ENCODE data around the gene DYDC1. TPM values are rescaled to one million over a fixed set of nuclear protein-coding genes. Genes with fewer than 3 reads are reported as not detected.

Gene DYDC1
- total and polyA plus RNA-seq, 2 of the 13 experiments (the other 11 are each of a cell fraction or from before 2014, with no cell fraction given) = not detected

DNA sequence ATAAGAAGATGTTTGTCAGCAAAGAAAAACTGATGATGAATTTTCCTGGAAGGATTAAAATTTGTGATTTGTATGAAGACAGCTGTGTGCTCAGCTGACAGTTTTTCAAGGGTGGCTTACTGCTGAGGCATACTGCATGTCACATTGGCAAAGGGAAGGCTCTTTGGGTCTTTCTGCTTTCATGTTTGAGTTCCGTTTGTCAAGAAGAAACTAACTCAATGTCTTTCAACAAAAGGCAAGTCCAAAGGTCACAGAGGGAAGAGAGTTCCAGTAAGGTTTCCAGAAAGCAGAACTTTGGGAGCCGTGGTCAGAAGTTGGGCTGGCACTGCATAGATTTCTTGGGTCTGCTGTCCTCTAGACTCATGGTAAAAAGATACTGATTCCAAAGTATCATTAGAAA is 16.9 kb upstream of the DYDC1 start:
- no peaks in the 10 kb centered on the region for H3K36me3 ChIP-seq (replicated peaks in 1 of 2; ENCODE audit: control insufficient read depth in 1 of 2, insufficient read depth in 2 of 2, low read length in 2 of 2)
- H3K9ac ChIP-seq (ENCODE audit: insufficient read depth, low read depth, low read length) = no peak overlapping the region
- no peaks in the 10 kb centered on the region for H4K20me1 ChIP-seq (ENCODE audit: insufficient read depth, low read length)
- no peaks in the 10 kb centered on the region for H3K9me3 ChIP-seq (ENCODE audit: low read length)
- no peaks in the 10 kb centered on the region for H3K27me3 ChIP-seq (ENCODE audit: control insufficient read depth in 1 of 2, insufficient read depth in 2 of 2, low read length in 2 of 2)
- H3K27ac ChIP-seq (ENCODE audit: extremely low read length, insufficient read depth, low read length) = no peak overlapping the region
- BruUV-seq (replicated peaks) = no TSS peak
- ChIA-PET POLR2A (no interaction called here), CTCF (ENCODE audit: low intra/inter-chr PET ratio, low total read pairs) (no interaction called here)
- DNase-seq (ENCODE audit: low spot score) (no peak), ATAC-seq (no peak), FAIRE-seq (no peak)
- in situ Hi-C loops (cut with HindIII; ENCODE audit: extremely low pct_ligation_motif_present, low pct_unique_long_range_greater_than_20kb) = no loop called here
- H2AFZ ChIP-seq (ENCODE audit: low read length) = no peak overlapping the region
- no peak for TF ChIP-seq TOPORS (CRISPR knock-in tag; IDR thresholded peaks at IDR 0.05)
- WGBS (ENCODE audit: low lambda C conversion rate) = 3% methylated on average over 2 of the region's 2 CpGs
- H3K79me2 ChIP-seq (ENCODE audit: insufficient read depth, low read length) = no peaks in the 10 kb centered on the region
- H3K4me3 ChIP-seq (replicated peaks in 1 of 3; ENCODE audit: insufficient read depth in 1 of 3, low read depth in 2 of 3, low read length in 3 of 3) = no peak overlapping the region
- peaks cover 24% of the 10 kb centered on the region for H3K4me1 ChIP-seq (ENCODE audit: insufficient read depth, low read length)
- intact Hi-C loops (cut with micrococcal nuclease; ENCODE audit: unreplicated experiment) = no loop called here
- H3K4me2 ChIP-seq (ENCODE audit: low read depth, low read length) = peak overlapping the region; percentile 14; the same call in 1 of the 2 replicates

GRCh38 chr10:80372675-80373074 is 16.1 kb upstream of the DYDC1 start:
- WGBS (ENCODE audit: low lambda C conversion rate) = 42% methylated on average over 5 of the region's 5 CpGs
- Histone ChIP-seq H3K27me3 (ENCODE audit: control insufficient read depth in 1 of 2, insufficient read depth in 2 of 2, low read length in 2 of 2) (no peaks in the 10 kb centered on the region), H3K4me2 (ENCODE audit: low read depth, low read length) (no peak overlapping the region), H2AFZ (ENCODE audit: low read length) (no peak overlapping the region), H3K79me2 (ENCODE audit: insufficient read depth, low read length) (no peaks in the 10 kb centered on the region), H3K36me3 (replicated peaks in 1 of 2; ENCODE audit: control insufficient read depth in 1 of 2, insufficient read depth in 2 of 2, low read length in 2 of 2) (no peaks in the 10 kb centered on the region), H3K27ac (ENCODE audit: extremely low read length, insufficient read depth, low read length) (no peak overlapping the region), H4K20me1 (ENCODE audit: insufficient read depth, low read length) (no peaks in the 10 kb centered on the region), H3K9me3 (ENCODE audit: low read length) (no peaks in the 10 kb centered on the region), H3K4me3 (replicated peaks in 1 of 3; ENCODE audit: insufficient read depth in 1 of 3, low read depth in 2 of 3, low read length in 3 of 3) (no peak overlapping the region), H3K9ac (ENCODE audit: insufficient read depth, low read depth, low read length) (no peak overlapping the region), H3K4me1 (ENCODE audit: insufficient read depth, low read length) (peaks cover 17% of the 10 kb centered on the region)
- intact Hi-C loops (cut with micrococcal nuclease; ENCODE audit: unreplicated experiment) (no loop called here), in situ Hi-C loops (cut with HindIII; ENCODE audit: extremely low pct_ligation_motif_present, low pct_unique_long_range_greater_than_20kb) (no loop called here)
- ChIA-PET POLR2A (no interaction called here), CTCF (ENCODE audit: low intra/inter-chr PET ratio, low total read pairs) (no interaction called here)
- FAIRE-seq (no peak), DNase-seq (ENCODE audit: low spot score) (no peak), ATAC-seq (no peak)
- BruUV-seq (replicated peaks) = no TSS peak
- TF ChIP-seq, protein P1, sequence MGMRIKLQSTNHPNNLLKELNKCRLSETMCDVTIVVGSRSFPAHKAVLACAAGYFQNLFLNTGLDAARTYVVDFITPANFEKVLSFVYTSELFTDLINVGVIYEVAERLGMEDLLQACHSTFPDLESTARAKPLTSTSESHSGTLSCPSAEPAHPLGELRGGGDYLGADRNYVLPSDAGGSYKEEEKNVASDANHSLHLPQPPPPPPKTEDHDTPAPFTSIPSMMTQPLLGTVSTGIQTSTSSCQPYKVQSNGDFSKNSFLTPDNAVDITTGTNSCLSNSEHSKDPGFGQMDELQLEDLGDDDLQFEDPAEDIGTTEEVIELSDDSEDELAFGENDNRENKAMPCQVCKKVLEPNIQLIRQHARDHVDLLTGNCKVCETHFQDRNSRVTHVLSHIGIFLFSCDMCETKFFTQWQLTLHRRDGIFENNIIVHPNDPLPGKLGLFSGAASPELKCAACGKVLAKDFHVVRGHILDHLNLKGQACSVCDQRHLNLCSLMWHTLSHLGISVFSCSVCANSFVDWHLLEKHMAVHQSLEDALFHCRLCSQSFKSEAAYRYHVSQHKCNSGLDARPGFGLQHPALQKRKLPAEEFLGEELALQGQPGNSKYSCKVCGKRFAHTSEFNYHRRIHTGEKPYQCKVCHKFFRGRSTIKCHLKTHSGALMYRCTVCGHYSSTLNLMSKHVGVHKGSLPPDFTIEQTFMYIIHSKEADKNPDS (CRISPR knock-in tag; IDR thresholded peaks at IDR 0.05) = no peak
- no peak for TF ChIP-seq HNRNPL (IDR thresholded peaks at IDR 0.05; ENCODE audit: low read depth, low read length)

All from HepG2 (cell line).